Endodermal cell (in vitro differentiated cells): Measurements from ENCODE around the gene MTG1. TPM values are rescaled to one million over a fixed set of nuclear protein-coding genes. Genes with fewer than 3 reads are reported as not detected.
A peak's percentile ranks its signal among the peaks of the same experiment; 100 is the strongest.
"Not testable (repeated sequence)": the region's sequence is repeated elsewhere in the genome, so short reads cannot be mapped to it uniquely, and the experiment has no call there.

ENCODE experiments used
- DNase-seq: peaks from one replicate; pipeline ENCODE4 v3.0.0-alpha.2; 2017
- H3K27ac ChIP-seq: 2 replicates; pipeline ENCODE4 v1.5.1; 2013; ENCODE audit warnings: mild to moderate bottlenecking, low read depth, low read length, moderate library complexity
- H3K27me3 ChIP-seq: 2 replicates; pipeline ENCODE4 v1.6.1; 2013; ENCODE audit warnings: mild to moderate bottlenecking, low read length, moderate library complexity; ENCODE audit not compliant: insufficient read depth, control insufficient read depth, poor library complexity, severe bottlenecking
- H3K36me3 ChIP-seq: 2 replicates; pipeline ENCODE4 v1.7.0; 2013; ENCODE audit warnings: mild to moderate bottlenecking, low read length, moderate library complexity; ENCODE audit not compliant: control insufficient read depth, insufficient read depth
- H3K4me1 ChIP-seq: one replicate; pipeline ENCODE4 v1.7.0; 2013; ENCODE audit warnings: low read length; ENCODE audit not compliant: control insufficient read depth, insufficient read depth
- H3K4me3 ChIP-seq: 2 replicates; pipeline ENCODE4 v1.5.1; 2013; ENCODE audit warnings: mild to moderate bottlenecking, low read length, moderate library complexity
- H3K9ac ChIP-seq: 2 replicates; pipeline ENCODE4 v1.6.1; 2013; ENCODE audit warnings: mild to moderate bottlenecking, low read length, moderate library complexity; ENCODE audit not compliant: poor library complexity, severe bottlenecking; ENCODE audit errors: extremely low read depth
- H3K9me3 ChIP-seq: 2 replicates; pipeline ENCODE4 v1.6.1; 2013; ENCODE audit warnings: mild to moderate bottlenecking, low read length, moderate library complexity; ENCODE audit not compliant: control insufficient read depth
- H3K27ac Mint-ChIP-seq: 2 replicates; pipeline ENCODE4 v1.8.0; 2020; ENCODE audit warnings: mixed read lengths
- H3K27me3 Mint-ChIP-seq: 2 replicates; pipeline ENCODE4 v1.8.0; 2021; ENCODE audit warnings: mild to moderate bottlenecking, mixed read lengths; ENCODE audit not compliant: insufficient read depth
- H3K36me3 Mint-ChIP-seq: 2 replicates; pipeline ENCODE4 v1.8.0; 2020; ENCODE audit warnings: low read depth, mixed read lengths
- H3K4me1 Mint-ChIP-seq: 2 replicates; pipeline ENCODE4 v1.8.0; 2020; ENCODE audit warnings: mixed read lengths
- H3K4me3 Mint-ChIP-seq: 2 replicates; pipeline ENCODE4 v1.8.0; 2020; ENCODE audit warnings: mild to moderate bottlenecking, moderate library complexity, mixed read lengths
- H3K9me3 Mint-ChIP-seq: 2 replicates; pipeline ENCODE4 v1.8.0; 2020; ENCODE audit warnings: mild to moderate bottlenecking, mixed read lengths
- WGBS, 2 experiments: methylation state at CpG; one replicate each; pipeline versions ENCODE4 v1.1.5 to v1.1.7; 2013; ENCODE audit warnings: missing lambda C conversion rate in 2 of 2, mixed read lengths in 1 of 2; ENCODE audit not compliant: insufficient coverage in 1 of 2, insufficient read length in 1 of 2; 5-methylcytosine and 5-hydroxymethylcytosine counted together
- total RNA-seq, 2 donors: library from RNA; stranded (reverse); fragmentation: NEBNext Ultra II Directional in 1 of 2; extraction: Animal tissue kit (Norgen Biotek cat#: 25700) in 1 of 2; gene quantifications; 2 replicates in 1 of 2; 3 replicates in 1 of 2; pipeline ENCODE4 v1.2.1, GENCODE V29; 2021
- TF ChIP-seq, protein P1 (sequence below): fragments of 200-600 bp; sonication (generic); conservative IDR thresholded peaks from 2 replicates; pipeline ENCODE4 v1.5.0; 2021; ENCODE audit warnings: antibody characterized with exemption, mild to moderate bottlenecking

The MTG1 gene
- total RNA-seq, 2 donors from 2014 or later, result 71.3 to 86.0 TPM

- peaks cover 73% of the 10 kb centered on the region for H3K9me3 Mint-ChIP-seq
These were observed 18.4 kb downstream of the MTG1 start for GRCh38 chr10:133412381-133412711.

DNA sequence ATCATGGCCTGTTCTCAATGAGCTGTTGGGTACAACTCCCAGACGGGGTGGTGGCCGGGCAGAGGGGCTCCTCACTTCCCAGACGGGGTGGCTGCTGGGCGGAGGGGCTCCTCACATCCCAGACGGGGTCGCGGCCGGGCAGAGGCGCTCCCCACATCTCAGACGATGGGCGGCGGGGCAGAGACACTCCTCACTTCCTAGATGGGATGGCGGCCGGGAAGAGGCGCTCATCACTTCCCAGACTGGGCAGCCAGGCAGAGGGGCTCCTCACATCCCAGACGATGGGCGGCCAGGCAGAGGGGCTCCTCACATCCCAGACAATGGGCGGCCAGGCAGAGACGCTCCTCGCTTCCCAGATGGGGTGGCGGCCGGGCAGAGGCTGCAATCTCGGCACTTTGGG, 20.4 kb downstream of the MTG1 start:
- not testable (repeated sequence) for H3K4me3 Mint-ChIP-seq, H3K4me3 ChIP-seq, H3K27ac Mint-ChIP-seq, H3K27me3 Mint-ChIP-seq, DNase-seq, H3K4me1 ChIP-seq, H3K9ac ChIP-seq, H3K4me1 Mint-ChIP-seq, H3K27me3 ChIP-seq, H3K27ac ChIP-seq
- Histone ChIP-seq H3K36me3 (peaks cover 51% of the 10 kb centered on the region), H3K9me3 (peaks cover 52% of the 10 kb centered on the region)
- peaks cover 73% of the 10 kb centered on the region for H3K36me3 Mint-ChIP-seq
- H3K9me3 Mint-ChIP-seq, result peaks cover 57% of the 10 kb centered on the region
- WGBS, 2 experiments, result 93 to 100% methylated on average over 10 to 17 of the region's 23 CpGs

More at GRCh38 chr10:133412381-133412711, 18.4 kb downstream of the MTG1 start:
- Histone ChIP-seq H3K27me3 (no peaks in the 10 kb centered on the region), H3K9ac (no peak overlapping the region), H3K9me3 (peaks cover 70% of the 10 kb centered on the region), H3K36me3 (peaks cover 70% of the 10 kb centered on the region), H3K4me3 (peak overlapping the region; percentile 5), H3K27ac (no peak overlapping the region), H3K4me1 (no peaks in the 10 kb centered on the region)
- Mint-ChIP-seq H3K27ac (no peak overlapping the region), H3K4me3 (no peak overlapping the region), H3K27me3 (no peaks in the 10 kb centered on the region), H3K4me1 (no peaks in the 10 kb centered on the region), H3K36me3 (peaks cover 82% of the 10 kb centered on the region)
- TF ChIP-seq, protein P1, sequence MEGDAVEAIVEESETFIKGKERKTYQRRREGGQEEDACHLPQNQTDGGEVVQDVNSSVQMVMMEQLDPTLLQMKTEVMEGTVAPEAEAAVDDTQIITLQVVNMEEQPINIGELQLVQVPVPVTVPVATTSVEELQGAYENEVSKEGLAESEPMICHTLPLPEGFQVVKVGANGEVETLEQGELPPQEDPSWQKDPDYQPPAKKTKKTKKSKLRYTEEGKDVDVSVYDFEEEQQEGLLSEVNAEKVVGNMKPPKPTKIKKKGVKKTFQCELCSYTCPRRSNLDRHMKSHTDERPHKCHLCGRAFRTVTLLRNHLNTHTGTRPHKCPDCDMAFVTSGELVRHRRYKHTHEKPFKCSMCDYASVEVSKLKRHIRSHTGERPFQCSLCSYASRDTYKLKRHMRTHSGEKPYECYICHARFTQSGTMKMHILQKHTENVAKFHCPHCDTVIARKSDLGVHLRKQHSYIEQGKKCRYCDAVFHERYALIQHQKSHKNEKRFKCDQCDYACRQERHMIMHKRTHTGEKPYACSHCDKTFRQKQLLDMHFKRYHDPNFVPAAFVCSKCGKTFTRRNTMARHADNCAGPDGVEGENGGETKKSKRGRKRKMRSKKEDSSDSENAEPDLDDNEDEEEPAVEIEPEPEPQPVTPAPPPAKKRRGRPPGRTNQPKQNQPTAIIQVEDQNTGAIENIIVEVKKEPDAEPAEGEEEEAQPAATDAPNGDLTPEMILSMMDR, result no peak
- no peak for DNase-seq

- H3K27me3 ChIP-seq, result no peaks in the 10 kb centered on the region
- H3K27me3 Mint-ChIP-seq, result no peaks in the 10 kb centered on the region
- H3K36me3 Mint-ChIP-seq, result peaks cover 67% of the 10 kb centered on the region
- peaks cover 41% of the 10 kb centered on the region for H3K36me3 ChIP-seq
- no peak overlapping the region for H3K9ac ChIP-seq
- H3K9me3 Mint-ChIP-seq, result peaks cover 47% of the 10 kb centered on the region
- no peak overlapping the region for H3K4me3 ChIP-seq
- H3K27ac ChIP-seq, result no peak overlapping the region
- H3K4me3 Mint-ChIP-seq, result no peak overlapping the region
- H3K27ac Mint-ChIP-seq, result no peak overlapping the region
- WGBS, 2 experiments, result 94 to 98% methylated on average over 25 of the region's 25 CpGs
- TF ChIP-seq, protein P1, result no peak
- DNase-seq, result peak; percentile 38
- no peaks in the 10 kb centered on the region for H3K4me1 Mint-ChIP-seq
- no peaks in the 10 kb centered on the region for H3K4me1 ChIP-seq
- peaks cover 39% of the 10 kb centered on the region for H3K9me3 ChIP-seq
These were observed 21.8 kb downstream of the MTG1 start for GRCh38 chr10:133415752-133416151.

GRCh38 chr10:133418289-133418993, 24.5 kb downstream of the MTG1 start:
- Mint-ChIP-seq H3K27me3 (peaks cover 17% of the 10 kb centered on the region), H3K4me1 (no peaks in the 10 kb centered on the region), H3K27ac (no peak overlapping the region), H3K36me3 (peaks cover 44% of the 10 kb centered on the region), H3K4me3 (no peak overlapping the region), H3K9me3 (peaks cover 21% of the 10 kb centered on the region)
- H3K9me3 ChIP-seq, result peaks cover 12% of the 10 kb centered on the region
- H3K4me1 ChIP-seq, result no peaks in the 10 kb centered on the region
- peak; percentile 27 for DNase-seq
- 95 to 99% methylated on average over 12 to 14 of the region's 14 CpGs for WGBS, 2 experiments
- H3K36me3 ChIP-seq, result peaks cover 14% of the 10 kb centered on the region
- H3K9ac ChIP-seq, result no peak overlapping the region
- H3K27me3 ChIP-seq, result peaks cover 7% of the 10 kb centered on the region
- H3K4me3 ChIP-seq, result no peak overlapping the region
- TF ChIP-seq, protein P1, result no peak
- H3K27ac ChIP-seq, result no peak overlapping the region
